ENCODE data around the gene IREB2. TPM values are rescaled to one million over a fixed set of nuclear protein-coding genes. Genes with fewer than 3 reads are reported as not detected.

Gene IREB2
- total RNA-seq, 4 donors from 2014 or later, result 28.4 to 43.5 (median 30.8) TPM

GRCh38 chr15:78408355-78408640 lies 29.7 kb upstream of the IREB2 start:
- TF ChIP-seq CTCF (IDR thresholded peaks at IDR 0.05) (no peak), POLR2A (IDR thresholded peaks at IDR 0.05) (no peak)
- DNase-seq (ENCODE audit: low spot score in 2 of 2), result no peak
- H3K4me3 ChIP-seq (ENCODE audit: low read depth, poor library complexity, severe bottlenecking), result no peak overlapping the region
- intact Hi-C loops (cut with DNase I; ENCODE audit: low total_unique reads), result loop anchor here (10.0 kb wide), 1 partner anchor 287 kb away; no protein-coding TSS in a partner anchor
- 47 to 63% methylated on average over 4 of the region's 4 CpGs for WGBS, 2 donors

- no peak for TF ChIP-seq POLR2A (IDR thresholded peaks at IDR 0.05)
- TF ChIP-seq CTCF (IDR thresholded peaks at IDR 0.05), result no peak
- 40 to 44% methylated on average over 2 of the region's 2 CpGs for WGBS, 2 donors
- H3K4me3 ChIP-seq (ENCODE audit: low read depth, poor library complexity, severe bottlenecking), result no peak overlapping the region
- intact Hi-C loops (cut with DNase I; ENCODE audit: low total_unique reads), result loop anchor here (10.0 kb wide), 1 partner anchor 286 kb away; no protein-coding TSS in a partner anchor
- no peak for DNase-seq (ENCODE audit: low spot score in 2 of 2)
Measured at GRCh38 chr15:78408961-78409360, 29.1 kb upstream of the IREB2 start.

- DNase-seq (ENCODE audit: low spot score in 2 of 2), result no peak
- TF ChIP-seq POLR2A (IDR thresholded peaks at IDR 0.05) (no peak), CTCF (IDR thresholded peaks at IDR 0.05) (no peak)
- intact Hi-C loops (cut with DNase I; ENCODE audit: low total_unique reads), result no loop called here
- no peak overlapping the region for H3K4me3 ChIP-seq (ENCODE audit: low read depth, poor library complexity, severe bottlenecking)
- WGBS, 2 donors, result 37 to 57% methylated on average over 1 of the region's 1 CpG
Measured at GRCh38 chr15:78411061-78411460, 27.0 kb upstream of the IREB2 start.

- H3K4me3 ChIP-seq (ENCODE audit: low read depth, poor library complexity, severe bottlenecking), result no peak overlapping the region
- DNase-seq (ENCODE audit: low spot score in 2 of 2), result no peak
- intact Hi-C loops (cut with DNase I; ENCODE audit: low total_unique reads), result no loop called here
- 82 to 93% methylated on average over 3 of the region's 3 CpGs for WGBS, 2 donors
- TF ChIP-seq CTCF (IDR thresholded peaks at IDR 0.05), result no peak
- no peak for TF ChIP-seq POLR2A (IDR thresholded peaks at IDR 0.05)
Measured at GRCh38 chr15:78414621-78415250, 23.3 kb upstream of the IREB2 start.

GRCh38 chr15:78415284-78415683 lies 22.7 kb upstream of the IREB2 start:
- TF ChIP-seq CTCF (IDR thresholded peaks at IDR 0.05) (no peak), POLR2A (IDR thresholded peaks at IDR 0.05) (no peak)
- intact Hi-C loops (cut with DNase I; ENCODE audit: low total_unique reads), result no loop called here

More at GRCh38 chr15:78415284-78415683, 22.7 kb upstream of the IREB2 start:
- WGBS, 2 donors, result 50 to 54% methylated on average over 4 of the region's 4 CpGs
- no peak overlapping the region for H3K4me3 ChIP-seq (ENCODE audit: low read depth, poor library complexity, severe bottlenecking)
- DNase-seq (ENCODE audit: low spot score in 2 of 2), result no peak
